Right renal pelvis (tissue), 4 donors: ENCODE measurements around the gene SUGT1. TPM values are rescaled to one million over a fixed set of nuclear protein-coding genes. Genes with fewer than 3 reads are reported as not detected.
"Not testable (repeated sequence)": the region's sequence is repeated elsewhere in the genome, so short reads cannot be mapped to it uniquely, and the experiment has no call there.

Experiments used
- DNase-seq, 4 donors: peaks; one replicate each; pipeline ENCODE4 v3.0.0-alpha.2; 2013; ENCODE audit warnings: low read depth in 4 of 4, low spot score in 3 of 4, missing footprints in 1 of 4
- polyA plus RNA-seq, 4 donors: library from polyadenylated mRNA; unstranded; fragments of 120-200 nt; gene quantifications; one replicate each; pipeline ENCODE4 v1.2.1, GENCODE V29; 2013; ENCODE audit not compliant: insufficient read length in 4 of 4

SUGT1 gene
- polyA plus RNA-seq, 4 donors = 53.4 to 58.6 (median 56.4) TPM

GRCh38 chr13:52665325-52665724 lies 12.7 kb downstream of the SUGT1 start:
- no peak for DNase-seq

- DNase-seq = no peak
Observed at GRCh38 chr13:52669677-52670076, 17.0 kb downstream of the SUGT1 start.

GRCh38 chr13:52670726-52671125 lies 18.1 kb downstream of the SUGT1 start:
- DNase-seq = no peak

GRCh38 chr13:52673465-52673864 lies 20.8 kb downstream of the SUGT1 start:
- DNase-seq = no peak

- no peak for DNase-seq
Observed at GRCh38 chr13:52677823-52678222, 25.2 kb downstream of the SUGT1 start.

- DNase-seq = not testable (repeated sequence)
Observed at GRCh38 chr13:52685806-52686205, 33.2 kb downstream of the SUGT1 start.

- no peak for DNase-seq
Observed at GRCh38 chr13:52686376-52686775, 33.7 kb downstream of the SUGT1 start.

GRCh38 chr13:52695856-52696255 lies 43.2 kb downstream of the SUGT1 start:
- no peak for DNase-seq

- DNase-seq = no peak
Observed at GRCh38 chr13:52696566-52696965, 43.9 kb downstream of the SUGT1 start.

GRCh38 chr13:52701728-52702465 lies 49.3 kb downstream of the SUGT1 start:
- no peak for DNase-seq

- no peak for DNase-seq
Observed at GRCh38 chr13:52703482-52703881, 50.8 kb downstream of the SUGT1 start.

GRCh38 chr13:52706081-52706480 lies 53.4 kb downstream of the SUGT1 start:
- no peak for DNase-seq

GRCh38 chr13:52707375-52707774 lies 54.7 kb downstream of the SUGT1 start:
- DNase-seq = no peak

- DNase-seq = not testable (repeated sequence)
Observed at GRCh38 chr13:52708266-52708665, 55.6 kb downstream of the SUGT1 start.

GRCh38 chr13:52711286-52711685 lies 58.6 kb downstream of the SUGT1 start:
- DNase-seq = no peak

- no peak for DNase-seq
Observed at GRCh38 chr13:52712385-52712784, 59.7 kb downstream of the SUGT1 start.

- DNase-seq = no peak
Observed at GRCh38 chr13:52713894-52714293, 61.3 kb downstream of the SUGT1 start.

GRCh38 chr13:52720904-52721303 lies 68.3 kb downstream of the SUGT1 start:
- not testable (repeated sequence) for DNase-seq

GRCh38 chr13:52721356-52721755 lies 68.7 kb downstream of the SUGT1 start:
- DNase-seq = not testable (repeated sequence)

GRCh38 chr13:52723181-52723580 lies 70.5 kb downstream of the SUGT1 start:
- DNase-seq = no peak

GRCh38 chr13:52725302-52725701 lies 72.7 kb downstream of the SUGT1 start:
- no peak for DNase-seq

- no peak for DNase-seq
Observed at GRCh38 chr13:52726258-52726657, 73.6 kb downstream of the SUGT1 start.
